Small intestine (tissue), 7 donors: Measurements from ENCODE around the gene DNER. TPM values are rescaled to one million over a fixed set of nuclear protein-coding genes. Genes with fewer than 3 reads are reported as not detected.

Experiments used
- DNase-seq, 2 donors: peaks; one replicate each; pipeline versions ENCODE4 v3.0.0 to v3.0.0-alpha.2; 2013
- FAIRE-seq: peaks from 2 replicates; lab custom pipeline; 2012; peaks lifted over from hg19 to GRCh38; lab: Jason Lieb, UNC
- H3K27ac ChIP-seq, 3 donors: one replicate each; pipeline ENCODE4 v1.5.1; 2013; ENCODE audit warnings: low read length in 2 of 3, mild to moderate bottlenecking in 2 of 3, control low read depth in 1 of 3, inconsistent platforms in 1 of 3, low read depth in 1 of 3, moderate library complexity in 1 of 3
- H3K27me3 ChIP-seq, 3 donors: one replicate each; pipeline ENCODE4 v1.6.1; 2013; ENCODE audit warnings: low read length in 3 of 3, inconsistent platforms in 1 of 3; ENCODE audit not compliant: control insufficient read depth in 3 of 3, insufficient read depth in 3 of 3
- H3K36me3 ChIP-seq, 3 donors: one replicate each; pipeline ENCODE4 v1.6.1; 2013; ENCODE audit warnings: low read length in 3 of 3, inconsistent platforms in 1 of 3, low read depth in 1 of 3, mild to moderate bottlenecking in 1 of 3, moderate library complexity in 1 of 3; ENCODE audit not compliant: control insufficient read depth in 3 of 3, insufficient read depth in 2 of 3
- H3K4me1 ChIP-seq, 3 donors: one replicate each; pipeline ENCODE4 v1.6.1; 2013; ENCODE audit warnings: low read length in 2 of 3, inconsistent platforms in 1 of 3, low read depth in 1 of 3, mild to moderate bottlenecking in 1 of 3, moderate library complexity in 1 of 3; ENCODE audit not compliant: control insufficient read depth in 3 of 3, insufficient read depth in 2 of 3
- H3K4me3 ChIP-seq, 3 donors: one replicate each; pipeline ENCODE4 v1.5.1; 2013; ENCODE audit warnings: low read length in 3 of 3, control low read depth in 1 of 3, inconsistent platforms in 1 of 3, low read depth in 1 of 3, mild to moderate bottlenecking in 1 of 3, moderate library complexity in 1 of 3
- H3K9me3 ChIP-seq, 2 donors: one replicate each; pipeline ENCODE4 v1.6.1; 2013; ENCODE audit warnings: low read depth in 1 of 2, low read length in 1 of 2; ENCODE audit not compliant: control insufficient read depth in 2 of 2, insufficient read depth in 1 of 2
- WGBS, 3 donors: extraction: QIAGEN DNeasy Blood & Tissue Kit; methylation state at CpG; one replicate each; pipeline ENCODE4 v1.1.7; 2013; 5-methylcytosine and 5-hydroxymethylcytosine counted together
- polyA plus RNA-seq, 4 donors: library from polyadenylated mRNA; stranded (reverse) in 3 of 4; unstranded in 1 of 4; fragments of 200-250 nt in 3 of 4; fragments of 120-200 nt in 1 of 4; gene quantifications; one replicate each; pipeline versions ENCODE4 v1.2.1 to v1.2.3, GENCODE V29; 2013
- donor health status: healthy with polysubstance abuse.
- donor health status: control.
- donor health status: control.
- donor health status: Bipolar disorder and iron deficiency.
- donor health status: healthy.

DNER gene
- polyA plus RNA-seq, 4 donors, result 0.99 to 2.4 TPM; not detected in 2

- no peak for DNase-seq
- Histone ChIP-seq H3K9me3 (peaks cover 0 to 4% of the 10 kb centered on the region in 2 donors), H3K27ac (no peak overlapping the region), H3K27me3 (no peaks in the 10 kb centered on the region), H3K36me3 (no peaks in the 10 kb centered on the region), H3K4me1 (no peaks in the 10 kb centered on the region), H3K4me3 (no peak overlapping the region)
- FAIRE-seq, result no peak
- 92% methylated on average over 10 of the region's 10 CpGs for WGBS, 3 donors
Measured at GRCh38 chr2:229489016-229489415, 225.3 kb downstream of the DNER start.

GRCh38 chr2:229488232-229488631, 226.1 kb downstream of the DNER start:
- Histone ChIP-seq H3K4me3 (no peak overlapping the region), H3K27ac (no peak overlapping the region), H3K36me3 (no peaks in the 10 kb centered on the region), H3K9me3 (peaks cover 0 to 4% of the 10 kb centered on the region in 2 donors), H3K27me3 (no peaks in the 10 kb centered on the region), H3K4me1 (no peaks in the 10 kb centered on the region)
- no peak for FAIRE-seq
- 84 to 92% (median 86%) methylated on average over 4 of the region's 4 CpGs for WGBS, 3 donors
- no peak for DNase-seq

GRCh38 chr2:229486673-229487072, 227.7 kb downstream of the DNER start:
- Histone ChIP-seq H3K27ac (no peak overlapping the region), H3K4me3 (no peak overlapping the region), H3K27me3 (no peaks in the 10 kb centered on the region), H3K9me3 (peaks cover 0 to 4% of the 10 kb centered on the region in 2 donors), H3K4me1 (no peaks in the 10 kb centered on the region), H3K36me3 (no peaks in the 10 kb centered on the region)
- FAIRE-seq (no peak), DNase-seq (no peak)
- 67 to 81% (median 71%) methylated on average over 3 of the region's 3 CpGs for WGBS, 3 donors

GRCh38 chr2:229485857-229486256, 228.5 kb downstream of the DNER start:
- no peaks in the 10 kb centered on the region for H3K27me3 ChIP-seq
- no peaks in the 10 kb centered on the region for H3K4me1 ChIP-seq
- no peak for DNase-seq
- no peak overlapping the region for H3K4me3 ChIP-seq
- no peak for FAIRE-seq
- no peak overlapping the region for H3K27ac ChIP-seq
- H3K9me3 ChIP-seq, result peaks cover 0 to 4% of the 10 kb centered on the region in 2 donors
- WGBS, 3 donors, result 54 to 64% (median 59%) methylated on average over 8 of the region's 8 CpGs
- H3K36me3 ChIP-seq, result no peaks in the 10 kb centered on the region

GRCh38 chr2:229477269-229477755, 237.0 kb downstream of the DNER start:
- FAIRE-seq (no peak), DNase-seq (no peak)
- H3K9me3 ChIP-seq, result no peaks in the 10 kb centered on the region
- no peaks in the 10 kb centered on the region for H3K27me3 ChIP-seq
- H3K36me3 ChIP-seq, result no peaks in the 10 kb centered on the region
- no peak overlapping the region for H3K27ac ChIP-seq
- no peak overlapping the region for H3K4me3 ChIP-seq
- WGBS, 3 donors, result 55 to 70% (median 67%) methylated on average over 4 of the region's 4 CpGs
- H3K4me1 ChIP-seq, result no peaks in the 10 kb centered on the region

GRCh38 chr2:229475778-229476177, 238.6 kb downstream of the DNER start:
- Histone ChIP-seq H3K27me3 (no peaks in the 10 kb centered on the region), H3K4me1 (no peaks in the 10 kb centered on the region), H3K27ac (no peak overlapping the region), H3K4me3 (no peak overlapping the region), H3K36me3 (no peaks in the 10 kb centered on the region), H3K9me3 (no peaks in the 10 kb centered on the region)
- no peak for FAIRE-seq
- 38 to 43% (median 39%) methylated on average over 7 of the region's 7 CpGs for WGBS, 3 donors
- DNase-seq, result no peak

GRCh38 chr2:229474125-229474524, 240.2 kb downstream of the DNER start:
- DNase-seq, result no peak
- no peaks in the 10 kb centered on the region for H3K9me3 ChIP-seq
- FAIRE-seq, result no peak
- no peaks in the 10 kb centered on the region for H3K4me1 ChIP-seq
- H3K4me3 ChIP-seq, result no peak overlapping the region
- H3K27me3 ChIP-seq, result no peaks in the 10 kb centered on the region
- H3K27ac ChIP-seq, result no peak overlapping the region
- WGBS, 3 donors, result 76 to 87% (median 82%) methylated on average over 4 of the region's 4 CpGs
- H3K36me3 ChIP-seq, result no peaks in the 10 kb centered on the region

GRCh38 chr2:229470781-229471180, 243.6 kb downstream of the DNER start:
- H3K27me3 ChIP-seq, result no peaks in the 10 kb centered on the region
- FAIRE-seq (no peak), DNase-seq (no peak)
- no peak overlapping the region for H3K27ac ChIP-seq
- H3K4me3 ChIP-seq, result no peak overlapping the region
- H3K9me3 ChIP-seq, result no peaks in the 10 kb centered on the region
- 87 to 91% (median 89%) methylated on average over 2 of the region's 2 CpGs for WGBS, 3 donors
- H3K36me3 ChIP-seq, result no peaks in the 10 kb centered on the region
- H3K4me1 ChIP-seq, result no peaks in the 10 kb centered on the region

- WGBS, 3 donors, result 72 to 80% (median 75%) methylated on average over 7 of the region's 7 CpGs
- no peaks in the 10 kb centered on the region for H3K4me1 ChIP-seq
- FAIRE-seq, result no peak
Measured at GRCh38 chr2:229467783-229468182, 246.6 kb downstream of the DNER start.

More at GRCh38 chr2:229467783-229468182, 246.6 kb downstream of the DNER start:
- H3K36me3 ChIP-seq, result no peaks in the 10 kb centered on the region
- H3K4me3 ChIP-seq, result no peak overlapping the region
- no peaks in the 10 kb centered on the region for H3K27me3 ChIP-seq
- H3K27ac ChIP-seq, result no peak overlapping the region
- DNase-seq, result no peak
- no peaks in the 10 kb centered on the region for H3K9me3 ChIP-seq
